Neural cell (in vitro differentiated cells): ENCODE measurements around the gene OPN1LW.

ENCODE experiments used
- MXI1 ChIP-seq: fragments of 450-650 bp; conservative IDR thresholded peaks from 2 replicates; pipeline ENCODE4 v1.6.1; 2014; ENCODE audit warnings: antibody characterized with exemption, mild to moderate bottlenecking; ENCODE audit not compliant: poor library complexity, severe bottlenecking
- TF ChIP-seq, protein P1 (sequence below): fragments of 450-650 bp; IDR thresholded peaks from 2 replicates; pipeline ENCODE4 v1.5.1; 2014; ENCODE audit warnings: antibody characterized with exemption, mild to moderate bottlenecking, moderate library complexity; ENCODE audit not compliant: poor library complexity, severe bottlenecking

DNA sequence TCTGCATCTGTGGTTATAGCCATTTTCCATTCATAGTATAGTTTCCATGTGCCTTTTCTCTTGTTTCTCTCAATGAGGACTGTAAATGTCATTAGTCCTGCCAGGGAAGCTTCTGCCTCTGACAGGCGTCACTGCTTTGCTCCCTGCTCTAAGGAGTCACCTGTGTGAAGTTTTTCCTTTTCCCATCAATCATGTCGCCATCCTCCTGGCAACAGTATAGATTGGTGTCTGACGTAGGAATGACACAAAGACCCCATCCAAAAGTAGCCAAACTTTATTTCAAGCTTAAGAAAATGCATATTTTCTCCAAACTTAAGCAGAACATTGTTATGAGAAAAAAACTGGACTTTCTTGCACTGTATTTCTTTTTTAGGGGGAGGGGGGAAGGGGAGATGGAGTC, 23.5 kb upstream of the OPN1LW start:
- TF ChIP-seq, protein P1, sequence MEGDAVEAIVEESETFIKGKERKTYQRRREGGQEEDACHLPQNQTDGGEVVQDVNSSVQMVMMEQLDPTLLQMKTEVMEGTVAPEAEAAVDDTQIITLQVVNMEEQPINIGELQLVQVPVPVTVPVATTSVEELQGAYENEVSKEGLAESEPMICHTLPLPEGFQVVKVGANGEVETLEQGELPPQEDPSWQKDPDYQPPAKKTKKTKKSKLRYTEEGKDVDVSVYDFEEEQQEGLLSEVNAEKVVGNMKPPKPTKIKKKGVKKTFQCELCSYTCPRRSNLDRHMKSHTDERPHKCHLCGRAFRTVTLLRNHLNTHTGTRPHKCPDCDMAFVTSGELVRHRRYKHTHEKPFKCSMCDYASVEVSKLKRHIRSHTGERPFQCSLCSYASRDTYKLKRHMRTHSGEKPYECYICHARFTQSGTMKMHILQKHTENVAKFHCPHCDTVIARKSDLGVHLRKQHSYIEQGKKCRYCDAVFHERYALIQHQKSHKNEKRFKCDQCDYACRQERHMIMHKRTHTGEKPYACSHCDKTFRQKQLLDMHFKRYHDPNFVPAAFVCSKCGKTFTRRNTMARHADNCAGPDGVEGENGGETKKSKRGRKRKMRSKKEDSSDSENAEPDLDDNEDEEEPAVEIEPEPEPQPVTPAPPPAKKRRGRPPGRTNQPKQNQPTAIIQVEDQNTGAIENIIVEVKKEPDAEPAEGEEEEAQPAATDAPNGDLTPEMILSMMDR = no peak
- no peak for TF ChIP-seq MXI1
